BE2C (cell line): ENCODE results near the gene GABRR2.
A peak's percentile ranks its signal among the peaks of the same experiment; 100 is the strongest.
"Not testable (repeated sequence)": the region's sequence is repeated elsewhere in the genome, so short reads cannot be mapped to it uniquely, and the experiment has no call there.

Source experiments
- DNase-seq: peaks from one replicate; pipeline ENCODE4 v3.0.0-alpha.2; 2020
- H3K27me3 ChIP-seq: fragments of 250-450 bp; sonication (Bioruptor Pico); 2 replicates; pipeline ENCODE4 v1.5.1; 2020; ENCODE audit warnings: mild to moderate bottlenecking
- H3K36me3 ChIP-seq: fragments of 250-450 bp; sonication (Bioruptor Pico); 2 replicates; pipeline ENCODE4 v1.5.1; 2020; ENCODE audit warnings: mild to moderate bottlenecking
- H3K4me1 ChIP-seq: fragments of 250-450 bp; sonication (Bioruptor Pico); 2 replicates; pipeline ENCODE4 v1.5.1; 2020
- H3K4me3 ChIP-seq: 2 replicates; pipeline ENCODE4 v1.5.1; 2011; ENCODE audit warnings: low read depth, low read length
- H3K9me3 ChIP-seq: fragments of 250-450 bp; sonication (Bioruptor Pico); 2 replicates; pipeline ENCODE4 v1.5.1; 2020
- TF ChIP-seq, protein P1 (sequence below): IDR thresholded peaks from 2 replicates; pipeline ENCODE4 v1.5.1; 2012; ENCODE audit warnings: mild to moderate bottlenecking, low read depth, low read length

The GABRR2 gene

DNA sequence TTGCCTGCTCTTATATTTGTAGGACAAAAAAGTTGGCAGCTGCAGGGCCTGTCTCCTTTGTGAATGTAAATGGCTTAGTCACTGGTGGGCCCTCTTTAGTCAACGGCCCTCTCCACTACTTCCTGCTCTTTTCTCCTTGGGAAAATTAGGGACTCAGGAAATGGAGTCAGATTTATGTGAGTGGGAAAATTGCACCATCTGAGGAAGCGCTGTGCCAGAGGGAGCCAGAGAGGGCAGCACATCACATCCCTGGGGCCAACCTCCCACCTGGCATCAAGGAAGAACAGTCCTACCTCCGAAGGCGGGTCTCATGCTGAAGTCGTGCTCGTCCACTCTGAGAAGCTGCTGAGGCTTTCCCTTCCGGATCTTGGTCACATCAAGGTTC, 15.6 kb downstream of the GABRR2 start:
- no peaks in the 10 kb centered on the region for H3K36me3 ChIP-seq
- no peak for DNase-seq

DNA sequence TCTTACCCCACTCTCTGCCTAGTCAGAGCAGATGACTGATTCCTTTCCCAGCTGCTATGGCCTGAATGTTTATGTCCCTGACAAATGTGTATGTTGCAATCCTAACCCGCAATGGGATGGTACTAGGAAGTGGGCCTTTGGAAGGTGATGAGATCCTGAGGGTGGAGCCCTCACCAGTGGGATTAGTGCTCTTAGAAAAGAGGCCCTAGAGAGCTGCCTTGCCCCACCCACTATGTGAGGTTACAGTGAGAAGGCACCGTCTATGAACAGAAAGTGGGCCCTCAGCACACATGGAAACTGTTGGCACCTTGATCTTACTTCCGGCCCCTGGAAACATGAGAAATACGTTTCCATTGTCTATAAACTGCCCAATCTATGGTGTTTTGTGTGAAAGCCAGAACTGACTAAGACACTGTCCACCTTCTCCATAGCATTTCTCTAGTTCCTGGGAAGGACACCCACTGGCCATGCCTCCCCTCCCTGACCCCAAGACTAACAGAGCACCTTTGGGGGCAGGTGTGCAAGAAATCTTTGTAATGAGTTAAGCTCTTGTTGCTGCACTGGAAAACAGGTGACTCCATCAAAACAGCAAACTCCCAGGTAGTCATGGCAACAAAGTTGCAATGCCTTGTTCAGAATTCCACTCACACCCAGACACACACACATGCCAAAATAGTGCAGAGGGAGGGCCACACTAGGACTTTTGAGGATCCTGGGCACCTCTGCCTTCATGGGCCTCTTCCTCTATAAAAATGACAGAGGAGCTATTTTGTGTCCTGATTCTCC, 16.2 kb downstream of the GABRR2 start:
- DNase-seq: no peak
- Histone ChIP-seq H3K36me3 (no peaks in the 10 kb centered on the region), H3K27me3 (no peaks in the 10 kb centered on the region), H3K4me3 (no peak overlapping the region), H3K4me1 (no peaks in the 10 kb centered on the region), H3K9me3 (no peaks in the 10 kb centered on the region)
- TF ChIP-seq, protein P1, sequence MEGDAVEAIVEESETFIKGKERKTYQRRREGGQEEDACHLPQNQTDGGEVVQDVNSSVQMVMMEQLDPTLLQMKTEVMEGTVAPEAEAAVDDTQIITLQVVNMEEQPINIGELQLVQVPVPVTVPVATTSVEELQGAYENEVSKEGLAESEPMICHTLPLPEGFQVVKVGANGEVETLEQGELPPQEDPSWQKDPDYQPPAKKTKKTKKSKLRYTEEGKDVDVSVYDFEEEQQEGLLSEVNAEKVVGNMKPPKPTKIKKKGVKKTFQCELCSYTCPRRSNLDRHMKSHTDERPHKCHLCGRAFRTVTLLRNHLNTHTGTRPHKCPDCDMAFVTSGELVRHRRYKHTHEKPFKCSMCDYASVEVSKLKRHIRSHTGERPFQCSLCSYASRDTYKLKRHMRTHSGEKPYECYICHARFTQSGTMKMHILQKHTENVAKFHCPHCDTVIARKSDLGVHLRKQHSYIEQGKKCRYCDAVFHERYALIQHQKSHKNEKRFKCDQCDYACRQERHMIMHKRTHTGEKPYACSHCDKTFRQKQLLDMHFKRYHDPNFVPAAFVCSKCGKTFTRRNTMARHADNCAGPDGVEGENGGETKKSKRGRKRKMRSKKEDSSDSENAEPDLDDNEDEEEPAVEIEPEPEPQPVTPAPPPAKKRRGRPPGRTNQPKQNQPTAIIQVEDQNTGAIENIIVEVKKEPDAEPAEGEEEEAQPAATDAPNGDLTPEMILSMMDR: no peak

More for the DNA sequence above, 15.6 kb downstream of the GABRR2 start:
- no peaks in the 10 kb centered on the region for H3K4me1 ChIP-seq
- TF ChIP-seq, protein P1: peak; percentile 20; the same call in 1 of the 2 replicates
- H3K4me3 ChIP-seq: no peak overlapping the region
- H3K9me3 ChIP-seq: no peaks in the 10 kb centered on the region
- no peaks in the 10 kb centered on the region for H3K27me3 ChIP-seq

DNA sequence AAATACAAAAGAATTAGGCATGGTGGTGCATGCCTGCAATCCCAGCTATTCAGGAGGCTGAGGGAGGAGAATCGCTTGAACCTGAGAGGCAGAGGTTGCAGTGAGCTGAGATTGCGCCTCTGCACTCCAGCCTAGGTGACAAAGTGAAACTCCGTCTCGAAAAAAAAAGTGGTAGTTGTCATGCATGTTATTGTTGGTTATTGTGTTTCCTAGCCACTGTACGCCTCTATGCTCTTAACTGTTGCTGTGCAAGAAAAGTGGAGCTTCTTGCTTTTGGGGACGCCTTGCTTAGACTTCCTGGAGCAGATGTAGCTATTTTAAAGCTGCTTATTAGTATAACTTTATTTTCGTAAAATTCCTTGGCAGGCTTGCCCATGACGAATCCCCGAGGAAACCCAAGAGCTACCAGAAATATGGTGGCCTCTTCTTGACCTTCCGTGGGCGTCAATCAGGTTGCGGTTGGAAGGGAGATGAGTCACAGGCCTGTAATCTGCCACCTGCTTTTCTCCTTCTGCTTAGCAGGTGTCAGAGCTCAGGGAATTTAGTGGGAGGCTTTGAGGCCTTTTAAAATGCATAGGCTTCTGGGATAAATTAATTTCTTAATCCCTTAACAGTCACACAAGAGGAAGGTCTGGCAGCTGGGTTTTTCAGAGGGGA, 17.3 kb downstream of the GABRR2 start:
- no peaks in the 10 kb centered on the region for H3K4me1 ChIP-seq
- DNase-seq: no peak
- H3K4me3 ChIP-seq: no peak overlapping the region
- TF ChIP-seq, protein P1: no peak
- no peaks in the 10 kb centered on the region for H3K9me3 ChIP-seq
- no peaks in the 10 kb centered on the region for H3K27me3 ChIP-seq
- H3K36me3 ChIP-seq: no peaks in the 10 kb centered on the region

DNA sequence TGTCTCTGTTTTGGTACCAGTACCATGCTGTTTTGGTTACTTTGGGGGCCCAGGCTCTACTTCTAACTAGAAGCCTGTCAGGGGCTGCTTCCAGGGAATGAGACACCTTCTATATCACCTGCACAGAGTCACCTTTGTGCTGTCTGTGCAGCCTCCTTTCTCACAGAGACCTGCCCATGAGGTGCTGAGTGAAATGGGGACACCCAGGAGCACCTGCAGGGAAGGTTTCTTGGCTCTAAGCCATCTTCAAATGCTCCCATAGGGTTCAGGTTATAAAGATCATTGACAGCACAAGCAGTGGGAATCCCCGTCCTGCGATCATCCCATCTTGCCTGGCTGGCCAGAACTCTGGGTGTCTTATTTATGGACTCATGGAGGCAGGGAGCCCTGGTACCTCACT, 19.1 kb downstream of the GABRR2 start:
- no peak for DNase-seq
- no peaks in the 10 kb centered on the region for H3K27me3 ChIP-seq

DNA sequence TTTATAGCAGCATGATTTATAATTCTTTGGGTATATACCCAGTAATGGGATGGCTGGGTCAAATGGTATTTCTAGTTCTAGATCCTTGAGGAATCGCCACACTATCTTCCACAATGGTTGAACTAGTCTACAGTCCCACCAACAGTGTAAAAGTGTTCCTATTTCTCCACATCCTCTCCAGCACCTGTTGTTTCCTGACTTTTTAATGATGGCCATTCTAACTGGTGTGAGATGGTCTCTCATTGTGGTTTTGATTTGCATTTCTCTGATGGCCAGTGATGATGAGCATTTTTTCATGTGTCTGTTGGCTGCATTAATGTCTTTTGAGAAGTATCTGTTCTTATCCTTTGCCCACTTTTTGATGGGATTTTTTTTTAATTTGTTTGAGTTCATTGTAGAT, 20.0 kb downstream of the GABRR2 start:
- H3K27me3 ChIP-seq, H3K4me1 ChIP-seq, H3K4me3 ChIP-seq, H3K36me3 ChIP-seq, H3K9me3 ChIP-seq, DNase-seq: not testable (repeated sequence)

More for the DNA sequence above, 19.1 kb downstream of the GABRR2 start:
- Histone ChIP-seq H3K4me1 (no peaks in the 10 kb centered on the region), H3K9me3 (no peaks in the 10 kb centered on the region), H3K36me3 (no peaks in the 10 kb centered on the region), H3K4me3 (no peak overlapping the region)
- TF ChIP-seq, protein P1: no peak

DNA sequence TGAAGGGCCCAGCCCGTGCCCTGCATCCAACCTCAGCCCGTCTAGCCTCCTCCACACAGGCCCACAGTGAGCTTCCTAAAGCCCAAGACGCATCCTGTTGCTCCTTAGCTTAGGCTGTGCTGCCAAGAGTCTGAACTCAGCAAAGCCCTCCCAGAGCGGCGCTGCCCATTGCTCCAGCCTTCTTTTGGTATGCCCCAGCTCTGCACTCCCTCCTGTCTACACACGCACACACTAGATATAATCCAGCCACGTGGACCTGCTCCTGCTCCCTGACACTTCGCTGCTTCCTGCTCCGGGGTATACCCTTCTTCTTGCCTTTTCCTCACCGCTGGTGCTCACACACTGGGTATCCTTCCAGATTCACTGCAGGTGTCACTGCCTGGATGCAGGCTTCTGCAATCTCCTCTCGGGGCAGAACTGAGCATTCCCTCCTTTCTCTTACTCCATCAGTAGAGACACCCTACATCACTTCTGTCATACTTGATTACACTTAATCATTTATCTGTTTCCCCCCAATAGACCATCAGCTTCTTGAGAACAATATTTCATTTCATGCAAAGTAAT, 23.8 kb downstream of the GABRR2 start:
- Histone ChIP-seq H3K4me3 (no peak overlapping the region), H3K9me3 (no peaks in the 10 kb centered on the region), H3K4me1 (no peaks in the 10 kb centered on the region), H3K27me3 (no peaks in the 10 kb centered on the region), H3K36me3 (no peaks in the 10 kb centered on the region)
- TF ChIP-seq, protein P1: no peak
- no peak for DNase-seq
